HEK293 (cell line): ENCODE measurements around the gene COL12A1.

Source experiments
- CTCF ChIA-PET: fragments of 350-600 bp; formaldehyde crosslinking; extraction: SDS; loops from one replicate; lab custom pipeline; 2021; ENCODE audit warnings: antibody characterized with exemption; lab: Yijun Ruan, JAX
- POLR2A ChIA-PET: fragments of 300-600 bp; formaldehyde crosslinking; extraction: SDS; loops from one replicate; lab custom pipeline; 2020; ENCODE audit warnings: antibody characterized with exemption, inconsistent platforms; lab: Yijun Ruan, JAX
- H3K27ac ChIP-seq: fragments of 200-500 bp; sonication (Bioruptor generic); 2 replicates; pipeline ENCODE4 v1.5.1; 2014; ENCODE audit warnings: low read depth, low read length, control low read depth, inconsistent platforms; ENCODE audit errors: extremely low read depth
- H3K36me3 ChIP-seq, 2 experiments: fragments of 200-500 bp in 1 of 2; sonication (Bioruptor generic) in 1 of 2; 1 replicate in 1 of 2; 2 replicates in 1 of 2; pipeline ENCODE4 v1.5.1; 2014 to 2017; ENCODE audit warnings: inconsistent platforms in 2 of 2, low read length in 2 of 2; ENCODE audit not compliant: control insufficient read depth in 2 of 2, insufficient read depth in 1 of 2
- H3K4me1 ChIP-seq: fragments of 200-500 bp; sonication (Bioruptor generic); 2 replicates; pipeline ENCODE4 v1.5.1; 2014; ENCODE audit warnings: mild to moderate bottlenecking, low read length, inconsistent platforms; ENCODE audit not compliant: control insufficient read depth, insufficient read depth
- H3K4me3 ChIP-seq: 2 replicates; pipeline ENCODE4 v1.5.1; 2011; ENCODE audit warnings: low read depth, mild to moderate bottlenecking, control low read depth, low read length, moderate library complexity
- H3K9me3 ChIP-seq: fragments of 200-500 bp; sonication (Bioruptor generic); 2 replicates; pipeline ENCODE4 v1.5.1; 2014; ENCODE audit warnings: low read depth, low read length, inconsistent platforms; ENCODE audit not compliant: control insufficient read depth, insufficient read depth
- GFI1B ChIP-seq: fragments of 450-650 bp; formaldehyde crosslinking; IDR thresholded peaks from 2 replicates; pipeline ENCODE4 v1.5.1; 2016; ENCODE audit warnings: missing biosample characterization, missing genetic modification characterization
- HIC1 ChIP-seq: fragments of 450-650 bp; formaldehyde crosslinking; IDR thresholded peaks from 2 replicates; pipeline ENCODE4 v1.5.1; 2016; ENCODE audit warnings: missing biosample characterization, missing genetic modification characterization
- PRDM6 ChIP-seq: fragments of 450-650 bp; formaldehyde crosslinking; IDR thresholded peaks from 2 replicates; pipeline ENCODE4 v1.5.1; 2017; ENCODE audit warnings: missing biosample characterization, missing genetic modification characterization
- TRIM28 ChIP-seq: IDR thresholded peaks from 2 replicates; pipeline ENCODE4 v1.6.1; 2011; ENCODE audit warnings: low read length, control low read depth, borderline replicate concordance
- ZBTB1 ChIP-seq: fragments of 450-650 bp; formaldehyde crosslinking; IDR thresholded peaks from 2 replicates; pipeline ENCODE4 v1.5.1; 2016; ENCODE audit warnings: missing biosample characterization, missing genetic modification characterization
- ZBTB17 ChIP-seq: fragments of 450-650 bp; formaldehyde crosslinking; IDR thresholded peaks from 2 replicates; pipeline ENCODE4 v1.5.1; 2016; ENCODE audit warnings: missing biosample characterization, missing genetic modification characterization
- ZNF169 ChIP-seq: fragments of 450-650 bp; formaldehyde crosslinking; IDR thresholded peaks from 2 replicates; pipeline ENCODE4 v1.5.1; 2016; ENCODE audit warnings: missing biosample characterization, missing genetic modification characterization
- ZNF341 ChIP-seq: fragments of 450-650 bp; formaldehyde crosslinking; IDR thresholded peaks from 2 replicates; pipeline ENCODE4; 2016; ENCODE audit warnings: low read depth, missing biosample characterization, missing genetic modification characterization
- ZNF366 ChIP-seq: fragments of 450-650 bp; formaldehyde crosslinking; conservative IDR thresholded peaks from 2 replicates; pipeline ENCODE4 v1.5.1; 2016; ENCODE audit warnings: missing biosample characterization, missing genetic modification characterization
- ZNF404 ChIP-seq: fragments of 450-650 bp; formaldehyde crosslinking; IDR thresholded peaks from 2 replicates; pipeline ENCODE4 v1.5.1; 2017; ENCODE audit warnings: missing biosample characterization, missing genetic modification characterization
- ZNF416 ChIP-seq: fragments of 450-650 bp; formaldehyde crosslinking; IDR thresholded peaks from 2 replicates; pipeline ENCODE4 v1.5.1; 2016; ENCODE audit warnings: missing biosample characterization, missing genetic modification characterization
- ZSCAN4 ChIP-seq: fragments of 450-650 bp; formaldehyde crosslinking; IDR thresholded peaks from 2 replicates; pipeline ENCODE4 v1.5.1; 2017; ENCODE audit warnings: missing biosample characterization, missing genetic modification characterization
- ZXDB ChIP-seq: fragments of 450-650 bp; formaldehyde crosslinking; IDR thresholded peaks from 2 replicates; pipeline ENCODE4 v1.5.1; 2016; ENCODE audit warnings: missing biosample characterization, missing genetic modification characterization

The COL12A1 gene

GRCh38 chr6:75049308-75049707 lies 156.5 kb downstream of the COL12A1 start (continued):
- TF ChIP-seq HIC1 (tag by site-specific recombination): no peak

GRCh38 chr6:75044846-75045245 lies 161.0 kb downstream of the COL12A1 start:
- ChIA-PET POLR2A (no interaction called here), CTCF (interaction anchor here (0.7 kb wide), 1 partner anchor 21 kb away, joined by 3 read pairs; no protein-coding TSS in a partner anchor)
- Histone ChIP-seq H3K9me3 (no peaks in the 10 kb centered on the region), H3K27ac (no peak overlapping the region), H3K4me1 (no peaks in the 10 kb centered on the region), H3K36me3 (no peaks in the 10 kb centered on the region), H3K4me3 (no peak overlapping the region)
- no peak for TF ChIP-seq TRIM28
- no peak for TF ChIP-seq ZNF416 (tag by site-specific recombination)
- TF ChIP-seq ZSCAN4 (tag by site-specific recombination): no peak
- TF ChIP-seq ZNF341 (tag by site-specific recombination): no peak
- TF ChIP-seq ZBTB1: no peak
- no peak for TF ChIP-seq GFI1B (tag by site-specific recombination)
- TF ChIP-seq ZXDB: no peak
- TF ChIP-seq PRDM6 (tag by site-specific recombination): no peak
- TF ChIP-seq ZNF169 (tag by site-specific recombination): no peak
- TF ChIP-seq HIC1 (tag by site-specific recombination): no peak
- TF ChIP-seq ZNF366 (tag by site-specific recombination): no peak
- TF ChIP-seq ZBTB17 (tag by site-specific recombination): no peak

- Histone ChIP-seq H3K4me1 (no peaks in the 10 kb centered on the region), H3K9me3 (no peaks in the 10 kb centered on the region), H3K27ac (no peak overlapping the region), H3K36me3 (no peaks in the 10 kb centered on the region), H3K4me3 (no peak overlapping the region)
- POLR2A ChIA-PET: no interaction called here
- CTCF ChIA-PET: no interaction called here
- TF ChIP-seq ZNF404 (tag by site-specific recombination): no peak
Measured at GRCh38 chr6:75041381-75041780, 164.5 kb downstream of the COL12A1 start.
